Measurements from ENCODE around the gene FAR1.

- TF ChIP-seq POLR2A (IDR thresholded peaks at IDR 0.05): no peak
- no peak for TF ChIP-seq CTCF (IDR thresholded peaks at IDR 0.05)
- TF ChIP-seq POLR2AphosphoS5 (IDR thresholded peaks at IDR 0.05): no peak
Measured at GRCh38 chr11:13721760-13722159, 53.3 kb downstream of the FAR1 start.

Data from transverse colon (tissue), 4 donors.